Measurements from ENCODE around the gene ATP4A.

The ATP4A gene

GRCh38 chr19:35511337-35511736, 52.1 kb downstream of the ATP4A start:
- TF ChIP-seq CTCF (conservative IDR thresholded peaks at IDR 0.05) (no peak), ZFX (IDR thresholded peaks at IDR 0.05) (no peak)
- H3K27ac ChIP-seq: no peak overlapping the region

- TF ChIP-seq CTCF (conservative IDR thresholded peaks at IDR 0.05) (peak; percentile 64), ZFX (IDR thresholded peaks at IDR 0.05) (no peak)
- no peak overlapping the region for H3K27ac ChIP-seq
These were observed 52.9 kb downstream of the ATP4A start for GRCh38 chr19:35510626-35510964.

- no peak for TF ChIP-seq ZFX (IDR thresholded peaks at IDR 0.05)
- TF ChIP-seq CTCF (conservative IDR thresholded peaks at IDR 0.05): peak; percentile 96
- no peak overlapping the region for H3K27ac ChIP-seq
These were observed 53.4 kb downstream of the ATP4A start for GRCh38 chr19:35509861-35510625.

- TF ChIP-seq CTCF (conservative IDR thresholded peaks at IDR 0.05) (no peak), ZFX (IDR thresholded peaks at IDR 0.05) (no peak)
- H3K27ac ChIP-seq: no peak overlapping the region
These were observed 54.3 kb downstream of the ATP4A start for GRCh38 chr19:35509018-35509652.

- TF ChIP-seq ZFX (IDR thresholded peaks at IDR 0.05): no peak
- H3K27ac ChIP-seq: no peak overlapping the region
These were observed 55.3 kb downstream of the ATP4A start for GRCh38 chr19:35508129-35508528.

GRCh38 chr19:35507561-35507960, 55.9 kb downstream of the ATP4A start:
- H3K27ac ChIP-seq: no peak overlapping the region

GRCh38 chr19:35506011-35506410, 57.4 kb downstream of the ATP4A start:
- TF ChIP-seq CTCF (conservative IDR thresholded peaks at IDR 0.05) (no peak), ZFX (IDR thresholded peaks at IDR 0.05) (no peak)

More at GRCh38 chr19:35507561-35507960, 55.9 kb downstream of the ATP4A start:
- TF ChIP-seq ZFX (IDR thresholded peaks at IDR 0.05) (no peak), CTCF (conservative IDR thresholded peaks at IDR 0.05) (no peak)

More at GRCh38 chr19:35506011-35506410, 57.4 kb downstream of the ATP4A start:
- no peak overlapping the region for H3K27ac ChIP-seq

All from C4-2B (cell line).